ENCODE results near the gene SAMMSON.

GRCh38 chr3:70056081-70056480 lies 56.5 kb downstream of the SAMMSON start:
- TF ChIP-seq CTCF (IDR thresholded peaks at IDR 0.05) (no peak), EZH2 (IDR thresholded peaks at IDR 0.05; ENCODE audit: borderline replicate concordance, insufficient read depth, low read depth, low read length, poor library complexity, severe bottlenecking) (no peak)
